Activated CD4-positive, alpha-beta T cell treated with anti-CD3 and anti-CD28 coated beads, Interleukin-2, amount 10 ng/mL, durations not matched to agents 24 days and 14 days (primary cell): Measurements from ENCODE around the gene GLCCI1. TPM values are rescaled to one million over a fixed set of nuclear protein-coding genes. Genes with fewer than 3 reads are reported as not detected.
"Not testable (repeated sequence)": the region's sequence is repeated elsewhere in the genome, so short reads cannot be mapped to it uniquely, and the experiment has no call there.

Source experiments
- DNase-seq: peaks from one replicate; pipeline ENCODE4 v3.0.0; 2022
- H3K27ac Mint-ChIP-seq: one replicate; pipeline ENCODE4 v1.8.0; 2022; ENCODE audit warnings: mild to moderate bottlenecking, mixed read lengths
- H3K27me3 Mint-ChIP-seq: one replicate; pipeline ENCODE4 v1.8.0; 2022; ENCODE audit warnings: mixed read lengths
- H3K36me3 Mint-ChIP-seq: one replicate; pipeline ENCODE4 v1.8.0; 2022; ENCODE audit warnings: low read depth, mild to moderate bottlenecking, mixed read lengths
- H3K4me1 Mint-ChIP-seq: one replicate; pipeline ENCODE4 v1.8.0; 2021; ENCODE audit warnings: mixed read lengths
- H3K4me3 Mint-ChIP-seq: one replicate; pipeline ENCODE4 v1.8.0; 2022; ENCODE audit warnings: mild to moderate bottlenecking, moderate library complexity, mixed read lengths
- H3K9me3 Mint-ChIP-seq: one replicate; pipeline ENCODE4 v1.8.0; 2021; ENCODE audit warnings: mixed read lengths
- intact Hi-C: fragments of 100-400 bp; cut with micrococcal nuclease; formaldehyde crosslinking; loops from one replicate; pipeline ENCODE4 v1.15.1; 2023
- total RNA-seq: library from RNA; stranded (reverse); gene quantifications from 2 replicates; pipeline ENCODE4 v1.2.3, GENCODE V29; 2022

GLCCI1 gene
- total RNA-seq, 1 donor from 2014 or later: 10.9 TPM

GRCh38 chr7:8084836-8085235, 116.2 kb downstream of the GLCCI1 start:
- no peak for DNase-seq
- no peak overlapping the region for H3K27ac Mint-ChIP-seq
- H3K4me3 Mint-ChIP-seq: no peak overlapping the region
- H3K27me3 Mint-ChIP-seq: no peaks in the 10 kb centered on the region
- H3K36me3 Mint-ChIP-seq: peaks cover 26% of the 10 kb centered on the region
- no peaks in the 10 kb centered on the region for H3K4me1 Mint-ChIP-seq
- intact Hi-C loops: no loop called here
- H3K9me3 Mint-ChIP-seq: no peaks in the 10 kb centered on the region

DNA sequence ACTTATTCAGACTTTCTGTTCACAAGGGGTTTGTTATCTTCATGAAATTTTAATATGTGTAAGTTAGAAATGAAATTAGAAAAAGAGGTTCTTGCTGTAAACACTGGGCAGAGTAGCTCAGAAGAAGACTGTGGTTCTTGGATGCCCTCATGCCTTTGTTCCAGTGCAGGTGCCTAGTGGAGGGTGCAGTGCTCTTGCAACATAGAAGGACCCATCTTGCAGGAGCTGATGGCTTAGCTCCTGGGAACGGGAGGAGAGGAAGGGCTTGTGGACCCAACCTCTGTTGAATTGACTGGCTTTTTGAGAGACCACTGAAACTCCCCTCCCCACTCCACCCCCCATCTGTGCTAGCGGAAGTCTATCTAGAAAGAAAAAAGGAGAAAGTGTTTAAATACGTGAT, 116.8 kb downstream of the GLCCI1 start:
- Mint-ChIP-seq H3K4me1 (no peaks in the 10 kb centered on the region), H3K27me3 (no peaks in the 10 kb centered on the region), H3K36me3 (peaks cover 26% of the 10 kb centered on the region), H3K4me3 (no peak overlapping the region), H3K9me3 (no peaks in the 10 kb centered on the region), H3K27ac (no peak overlapping the region)
- intact Hi-C loops: no loop called here
- no peak for DNase-seq

- intact Hi-C loops: no loop called here
- Mint-ChIP-seq H3K27ac (no peak overlapping the region), H3K36me3 (peaks cover 26% of the 10 kb centered on the region), H3K4me1 (no peaks in the 10 kb centered on the region), H3K9me3 (no peaks in the 10 kb centered on the region), H3K27me3 (no peaks in the 10 kb centered on the region), H3K4me3 (no peak overlapping the region)
- DNase-seq: no peak
These were observed 117.6 kb downstream of the GLCCI1 start for GRCh38 chr7:8086239-8086638.

- intact Hi-C loops: no loop called here
- no peak overlapping the region for H3K4me3 Mint-ChIP-seq
- DNase-seq: peak; percentile 39
- H3K36me3 Mint-ChIP-seq: peaks cover 28% of the 10 kb centered on the region
- H3K4me1 Mint-ChIP-seq: no peaks in the 10 kb centered on the region
- H3K27me3 Mint-ChIP-seq: no peaks in the 10 kb centered on the region
- H3K9me3 Mint-ChIP-seq: no peaks in the 10 kb centered on the region
- no peak overlapping the region for H3K27ac Mint-ChIP-seq
These were observed 120.6 kb downstream of the GLCCI1 start for GRCh38 chr7:8089036-8089780.

- peaks cover under 1% of the 10 kb centered on the region for H3K9me3 Mint-ChIP-seq
- no peak overlapping the region for H3K27ac Mint-ChIP-seq
- no peaks in the 10 kb centered on the region for H3K27me3 Mint-ChIP-seq
- no peak overlapping the region for H3K4me3 Mint-ChIP-seq
- H3K4me1 Mint-ChIP-seq: no peaks in the 10 kb centered on the region
- peaks cover 14% of the 10 kb centered on the region for H3K36me3 Mint-ChIP-seq
- intact Hi-C loops: no loop called here
- no peak for DNase-seq
These were observed 123.5 kb downstream of the GLCCI1 start for GRCh38 chr7:8092140-8092539.

DNA sequence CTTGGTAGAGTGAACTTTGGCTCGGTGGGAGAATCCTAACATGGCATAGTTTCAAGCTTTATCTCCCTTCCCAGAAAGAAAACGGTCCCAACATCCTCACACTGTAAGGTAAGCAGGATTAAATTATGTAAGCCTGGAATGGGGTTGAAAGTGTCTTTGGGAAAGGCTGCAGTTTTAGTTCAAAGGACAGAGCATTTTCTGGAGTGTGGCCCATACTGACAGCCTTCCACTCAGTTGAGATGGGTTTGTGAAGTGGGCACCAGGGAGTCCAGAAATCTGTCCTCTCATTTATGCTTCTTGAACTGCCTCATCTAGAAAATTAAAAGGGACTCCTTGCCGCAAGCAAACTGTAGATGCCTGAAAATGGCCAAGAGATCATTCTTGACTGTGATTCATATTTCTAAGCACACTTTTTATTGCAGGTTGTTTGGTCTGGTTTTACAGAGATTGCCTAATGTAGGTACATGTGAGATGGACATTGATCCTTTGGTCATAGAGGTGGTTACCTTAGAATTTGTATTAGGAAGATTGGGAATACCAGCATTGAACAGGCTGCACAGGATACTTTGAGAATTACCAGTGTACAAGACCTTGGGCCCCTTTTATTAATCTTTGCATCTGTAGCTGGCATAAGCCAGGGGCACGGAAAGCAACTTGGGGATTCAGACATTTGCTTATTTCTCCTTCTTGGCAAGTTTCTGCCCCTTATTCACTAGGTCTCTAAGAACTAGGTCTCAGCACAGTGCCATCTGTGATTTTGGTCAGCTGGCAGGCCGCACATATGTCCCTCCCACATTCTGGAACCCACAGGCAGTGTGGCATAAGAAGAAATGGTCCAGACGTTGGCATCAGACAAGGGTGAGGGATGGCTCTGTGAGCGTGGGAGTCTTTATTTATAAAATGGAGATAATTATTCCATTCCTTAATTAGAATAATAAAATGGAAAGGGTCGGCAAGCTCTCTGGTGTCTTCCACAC, 125.9 kb downstream of the GLCCI1 start:
- Mint-ChIP-seq H3K27ac (no peak overlapping the region), H3K36me3 (peaks cover 12% of the 10 kb centered on the region), H3K4me3 (no peak overlapping the region), H3K27me3 (no peaks in the 10 kb centered on the region), H3K4me1 (no peaks in the 10 kb centered on the region), H3K9me3 (peaks cover 18% of the 10 kb centered on the region)
- intact Hi-C loops: no loop called here
- DNase-seq: peak; percentile 14

DNA sequence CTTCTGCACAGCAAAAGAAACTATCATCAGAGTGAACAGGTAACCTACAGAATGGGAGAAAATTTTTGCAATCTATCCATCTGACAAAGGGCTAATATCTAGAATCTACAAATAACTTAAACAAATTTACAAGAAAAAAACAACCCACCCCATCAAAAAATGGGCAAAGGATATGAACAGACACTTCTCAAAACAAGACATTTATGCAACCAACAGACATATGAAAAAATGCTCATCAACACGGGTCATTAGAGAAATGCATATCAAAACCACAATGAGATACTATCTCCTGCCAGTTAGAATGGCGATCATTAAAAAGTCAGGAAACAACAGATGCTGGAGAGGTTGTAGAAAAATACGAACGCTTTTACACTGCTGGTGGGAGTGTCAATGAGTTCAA, 132.7 kb downstream of the GLCCI1 start:
- H3K27me3 Mint-ChIP-seq, DNase-seq, H3K36me3 Mint-ChIP-seq, H3K4me1 Mint-ChIP-seq, H3K4me3 Mint-ChIP-seq, intact Hi-C loops, H3K27ac Mint-ChIP-seq: not testable (repeated sequence)
- H3K9me3 Mint-ChIP-seq: peaks cover 40% of the 10 kb centered on the region

- Mint-ChIP-seq H3K4me1 (peaks cover 4% of the 10 kb centered on the region), H3K27me3 (no peaks in the 10 kb centered on the region), H3K4me3 (no peak overlapping the region), H3K9me3 (peaks cover 30% of the 10 kb centered on the region), H3K36me3 (peaks cover 2% of the 10 kb centered on the region), H3K27ac (no peak overlapping the region)
- no peak for DNase-seq
- intact Hi-C loops: no loop called here
These were observed 134.7 kb downstream of the GLCCI1 start for GRCh38 chr7:8103282-8103681.

GRCh38 chr7:8105449-8106095, 137.0 kb downstream of the GLCCI1 start:
- intact Hi-C loops: no loop called here

DNA sequence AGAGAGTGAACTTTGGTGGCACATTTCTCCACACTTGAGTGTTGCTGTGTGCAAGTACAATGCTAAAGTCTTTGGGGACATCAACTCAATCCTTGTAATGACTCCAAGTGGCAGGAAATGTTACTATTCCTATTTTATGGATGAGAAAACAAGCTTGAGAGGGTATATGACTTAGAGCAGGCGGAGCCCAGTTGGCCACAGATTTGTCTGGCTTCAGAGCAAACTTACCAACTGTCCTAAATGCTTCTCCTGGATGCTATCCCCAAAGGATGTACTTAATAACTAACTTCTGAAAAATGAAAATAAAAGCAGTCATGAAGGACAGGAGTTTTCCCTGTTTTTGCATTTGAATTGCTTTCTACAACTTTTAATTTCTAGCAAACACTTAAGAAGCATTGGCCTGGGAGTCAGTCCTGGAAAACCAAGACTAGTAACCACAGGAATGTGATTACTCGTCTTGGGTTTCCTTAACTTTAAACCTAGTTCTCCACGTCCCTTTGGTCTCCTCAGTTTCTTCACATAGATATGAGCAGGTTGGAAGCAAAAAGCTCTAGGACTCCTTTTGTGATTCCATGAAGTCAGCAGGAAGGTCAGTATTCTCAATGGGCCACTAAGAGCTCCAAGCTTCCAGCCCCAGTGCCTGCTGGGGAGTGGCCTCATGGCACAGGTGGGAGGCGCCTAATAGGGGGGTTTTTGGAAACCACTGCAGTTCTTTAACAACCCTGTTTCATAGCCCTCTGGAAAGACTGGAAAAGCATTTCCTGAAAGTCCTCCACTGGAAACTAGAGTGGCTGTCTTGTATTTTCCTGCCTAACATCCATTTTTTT, 140.8 kb downstream of the GLCCI1 start:
- Mint-ChIP-seq H3K36me3 (no peaks in the 10 kb centered on the region), H3K27me3 (no peaks in the 10 kb centered on the region), H3K4me1 (peaks cover 14% of the 10 kb centered on the region), H3K27ac (no peak overlapping the region), H3K4me3 (no peak overlapping the region), H3K9me3 (peaks cover 3% of the 10 kb centered on the region)
- DNase-seq: no peak
- intact Hi-C loops: no loop called here

More at GRCh38 chr7:8105449-8106095, 137.0 kb downstream of the GLCCI1 start:
- no peak overlapping the region for H3K27ac Mint-ChIP-seq
- H3K9me3 Mint-ChIP-seq: peaks cover 16% of the 10 kb centered on the region
- DNase-seq: no peak
- H3K4me1 Mint-ChIP-seq: peaks cover 4% of the 10 kb centered on the region
- no peaks in the 10 kb centered on the region for H3K36me3 Mint-ChIP-seq
- no peaks in the 10 kb centered on the region for H3K27me3 Mint-ChIP-seq
- no peak overlapping the region for H3K4me3 Mint-ChIP-seq

DNA sequence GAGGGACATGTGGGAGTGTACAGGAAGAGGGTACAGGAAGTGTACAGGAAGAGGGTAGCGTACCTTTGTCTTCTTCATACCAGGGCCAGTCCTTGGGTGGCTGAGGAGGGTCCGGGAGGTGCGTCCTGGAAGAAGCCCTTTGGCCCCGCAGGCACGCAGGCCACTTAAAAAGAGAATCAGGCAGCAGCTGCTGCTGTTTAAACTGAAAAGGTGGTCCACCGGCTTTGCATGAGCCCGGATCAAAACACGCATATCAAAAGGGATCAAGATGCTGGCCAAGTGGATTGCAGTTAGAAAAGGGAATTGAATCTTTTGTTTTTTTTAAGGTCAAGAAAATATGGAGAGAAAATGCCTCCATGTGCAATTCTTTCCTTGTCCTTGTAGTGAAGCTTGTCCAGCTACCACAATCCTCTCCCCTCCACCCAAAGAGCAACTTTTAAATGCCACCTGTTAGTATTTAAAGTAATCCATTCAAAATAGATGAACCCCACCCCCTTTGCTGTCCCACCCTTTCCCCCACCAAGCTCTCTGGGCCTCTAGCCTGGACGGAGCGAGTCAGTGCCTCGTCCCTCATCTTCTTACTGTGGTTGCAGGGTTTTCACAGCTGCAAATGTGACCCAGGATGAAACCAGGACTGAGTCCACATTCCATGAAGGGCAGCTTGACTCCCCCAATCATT, 142.8 kb downstream of the GLCCI1 start:
- H3K27me3 Mint-ChIP-seq: no peaks in the 10 kb centered on the region
- peaks cover 6% of the 10 kb centered on the region for H3K9me3 Mint-ChIP-seq
- intact Hi-C loops: no loop called here
- H3K27ac Mint-ChIP-seq: no peak overlapping the region
- no peaks in the 10 kb centered on the region for H3K36me3 Mint-ChIP-seq
- H3K4me3 Mint-ChIP-seq: no peak overlapping the region
- peaks cover 25% of the 10 kb centered on the region for H3K4me1 Mint-ChIP-seq
- no peak for DNase-seq

GRCh38 chr7:8112685-8113084, 144.1 kb downstream of the GLCCI1 start:
- H3K4me3 Mint-ChIP-seq: no peak overlapping the region
- H3K4me1 Mint-ChIP-seq: peaks cover 35% of the 10 kb centered on the region
- H3K9me3 Mint-ChIP-seq: peaks cover 6% of the 10 kb centered on the region
- H3K27me3 Mint-ChIP-seq: no peaks in the 10 kb centered on the region
- H3K36me3 Mint-ChIP-seq: no peaks in the 10 kb centered on the region
- H3K27ac Mint-ChIP-seq: no peak overlapping the region
- no peak for DNase-seq
- intact Hi-C loops: no loop called here

DNA sequence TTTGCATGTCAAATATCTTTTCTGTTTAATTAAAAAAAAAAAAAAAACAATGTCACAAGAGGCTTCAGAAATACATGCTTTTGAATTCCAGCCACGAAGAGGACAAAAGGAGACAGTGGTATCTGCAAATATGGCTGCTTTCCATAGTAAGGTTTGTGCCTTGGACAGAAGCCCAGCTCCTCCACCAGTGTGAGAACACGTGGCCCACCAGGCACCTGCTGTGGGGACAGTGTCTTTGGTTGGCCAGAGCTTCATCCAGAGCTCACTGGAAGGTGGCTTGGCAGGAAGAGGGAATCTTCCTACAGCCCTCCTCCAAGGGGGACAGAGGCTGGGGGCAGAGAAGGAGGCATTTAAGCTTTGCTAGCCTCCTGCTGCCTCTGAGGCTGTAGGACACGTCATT, 144.6 kb downstream of the GLCCI1 start:
- DNase-seq: no peak
- peaks cover 37% of the 10 kb centered on the region for H3K4me1 Mint-ChIP-seq
- H3K36me3 Mint-ChIP-seq: no peaks in the 10 kb centered on the region
- no peak overlapping the region for H3K4me3 Mint-ChIP-seq
- no peak overlapping the region for H3K27ac Mint-ChIP-seq
- intact Hi-C loops: no loop called here
- H3K9me3 Mint-ChIP-seq: peaks cover 6% of the 10 kb centered on the region
- H3K27me3 Mint-ChIP-seq: no peaks in the 10 kb centered on the region
